GM23338 (cell line): ENCODE measurements around the gene TAF4. TPM values are rescaled to one million over a fixed set of nuclear protein-coding genes. Genes with fewer than 3 reads are reported as not detected.

Source experiments
- ATAC-seq: fragments of 200-7000 bp; cut with Tn5 transposase; 3 replicates; pipeline ENCODE4 v1.9.1; 2020
- DNase-seq: peaks from one replicate; pipeline ENCODE4 v3.0.0-alpha.2; 2015; ENCODE audit warnings: low spot score
- H2AFZ ChIP-seq: fragments of 200-600 bp; sonication (generic); 2 replicates; pipeline ENCODE4 v1.8.0; 2016; ENCODE audit warnings: antibody characterized with exemption, mild to moderate bottlenecking, moderate library complexity
- H3F3A ChIP-seq: fragments of 200-600 bp; sonication (generic); replicated peaks from 2 replicates; pipeline ENCODE4 v1.8.0; 2017; ENCODE audit warnings: antibody characterized with exemption, mixed run types, low read depth
- H3K27ac ChIP-seq: fragments of 200-600 bp; sonication (generic); 2 replicates; pipeline ENCODE4 v1.6.1; 2016; ENCODE audit warnings: low read depth
- H3K27me3 ChIP-seq: fragments of 200-600 bp; sonication (generic); 2 replicates; pipeline ENCODE4 v1.8.0; 2016; ENCODE audit warnings: mild to moderate bottlenecking, mixed run types, moderate library complexity; ENCODE audit not compliant: insufficient read depth
- H3K36me3 ChIP-seq: fragments of 200-600 bp; sonication (generic); 2 replicates; pipeline ENCODE4 v1.8.0; 2016; ENCODE audit warnings: mild to moderate bottlenecking; ENCODE audit not compliant: insufficient read depth
- H3K4me1 ChIP-seq: fragments of 200-600 bp; sonication (generic); 2 replicates; pipeline ENCODE4 v1.8.0; 2016; ENCODE audit warnings: mild to moderate bottlenecking, moderate library complexity; ENCODE audit not compliant: insufficient read depth
- H3K4me2 ChIP-seq: fragments of 200-600 bp; sonication (generic); 2 replicates; pipeline ENCODE4 v1.7.1; 2017; ENCODE audit warnings: mixed run types
- H3K4me3 ChIP-seq: fragments of 200-600 bp; sonication (generic); 2 replicates; pipeline ENCODE4 v1.6.1; 2016; ENCODE audit warnings: mixed run types
- H3K79me2 ChIP-seq: fragments of 200-600 bp; sonication (generic); replicated peaks from 2 replicates; pipeline ENCODE4 v1.8.0; 2017; ENCODE audit warnings: mild to moderate bottlenecking; ENCODE audit not compliant: insufficient read depth
- H3K9me2 ChIP-seq: fragments of 200-600 bp; sonication (generic); 2 replicates; pipeline ENCODE4 v1.8.0; 2017; ENCODE audit not compliant: insufficient read depth
- H4K20me1 ChIP-seq: fragments of 200-600 bp; sonication (generic); replicated peaks from 2 replicates; pipeline ENCODE4 v1.8.0; 2017; ENCODE audit warnings: mild to moderate bottlenecking; ENCODE audit not compliant: insufficient read depth
- H3K27ac Mint-ChIP-seq: 2 replicates; pipeline ENCODE4 v1.8.0; 2020; ENCODE audit warnings: inconsistent platforms, mild to moderate bottlenecking, moderate library complexity, mixed read lengths
- H3K27me3 Mint-ChIP-seq: 3 replicates; pipeline ENCODE4 v1.8.0; 2022; ENCODE audit warnings: low read depth, mild to moderate bottlenecking, moderate library complexity, mixed read lengths, inconsistent platforms; ENCODE audit not compliant: insufficient read depth, poor library complexity
- H3K36me3 Mint-ChIP-seq: 3 replicates; pipeline ENCODE4 v1.8.0; 2021; ENCODE audit warnings: low read depth, mild to moderate bottlenecking, inconsistent platforms, moderate library complexity, mixed read lengths
- H3K4me1 Mint-ChIP-seq: 3 replicates; pipeline ENCODE4 v1.8.0; 2020; ENCODE audit warnings: mild to moderate bottlenecking, inconsistent platforms, mixed read lengths
- H3K4me3 Mint-ChIP-seq: 3 replicates; pipeline ENCODE4 v1.8.0; 2021; ENCODE audit warnings: moderate library complexity, mild to moderate bottlenecking, inconsistent platforms, mixed read lengths
- H3K9me3 Mint-ChIP-seq: 3 replicates; pipeline ENCODE4 v1.8.0; 2020; ENCODE audit warnings: moderate library complexity, mild to moderate bottlenecking, inconsistent platforms, mixed read lengths
- EZH2phosphoT487 ChIP-seq: fragments of 200-600 bp; sonication (generic); IDR thresholded peaks from one replicate; pipeline ENCODE4 v1.8.1; 2018; ENCODE audit warnings: antibody characterized with exemption; ENCODE audit not compliant: unreplicated experiment
- POLR2AphosphoS5 ChIP-seq: IDR thresholded peaks from 2 replicates; pipeline ENCODE4 v1.6.1; 2016; ENCODE audit warnings: antibody characterized with exemption, low read depth
- STAT1 ChIP-seq: IDR thresholded peaks from one replicate; pipeline ENCODE4 v1.6.1; 2016; ENCODE audit warnings: antibody characterized with exemption; ENCODE audit not compliant: unreplicated experiment
- ZNF331 ChIP-seq: fragments of 250-450 bp; sonication (Bioruptor Pico); IDR thresholded peaks from 2 replicates; pipeline ENCODE4 v1.5.0; 2020; ENCODE audit warnings: low read depth, mild to moderate bottlenecking, moderate library complexity
- ZNF462 ChIP-seq: fragments of 250-450 bp; sonication (Bioruptor Pico); IDR thresholded peaks from 2 replicates; pipeline ENCODE4 v1.5.0; 2020; ENCODE audit warnings: mild to moderate bottlenecking, moderate library complexity
- polyA plus RNA-seq: library from polyadenylated mRNA; unstranded; fragments of >200 nt; fragmentation: Nextera tagmentation; extraction: Ambion mirVana; gene quantifications from 2 replicates; pipeline ENCODE4 v1.2.1, GENCODE V29; 2016
- total RNA-seq: library from RNA; depleted of rRNA; stranded (reverse); fragments of >200 nt; shearing (Covaris generic); gene quantifications from 2 replicates; pipeline ENCODE4 v1.2.3, GENCODE V29; 2014
- TF ChIP-seq, protein P1 (sequence below), 2 experiments: fragments of 200-600 bp in 1 of 2; sonication (generic) in 1 of 2; conservative IDR thresholded peaks; 2 replicates each; pipeline versions ENCODE4 v1.5.1 to v1.6.1; 2016 to 2017; ENCODE audit warnings: antibody characterized with exemption in 2 of 2, low read depth in 2 of 2, mild to moderate bottlenecking in 2 of 2, moderate library complexity in 1 of 2
- TF ChIP-seq, protein P2 (sequence below): IDR thresholded peaks from one replicate; pipeline ENCODE4 v1.6.1; 2018; ENCODE audit warnings: antibody characterized with exemption; ENCODE audit not compliant: unreplicated experiment

TAF4 gene
- total and polyA plus RNA-seq, 2 experiments from 2014 or later: 7.2 to 60.0 TPM

- TF ChIP-seq, protein P1, sequence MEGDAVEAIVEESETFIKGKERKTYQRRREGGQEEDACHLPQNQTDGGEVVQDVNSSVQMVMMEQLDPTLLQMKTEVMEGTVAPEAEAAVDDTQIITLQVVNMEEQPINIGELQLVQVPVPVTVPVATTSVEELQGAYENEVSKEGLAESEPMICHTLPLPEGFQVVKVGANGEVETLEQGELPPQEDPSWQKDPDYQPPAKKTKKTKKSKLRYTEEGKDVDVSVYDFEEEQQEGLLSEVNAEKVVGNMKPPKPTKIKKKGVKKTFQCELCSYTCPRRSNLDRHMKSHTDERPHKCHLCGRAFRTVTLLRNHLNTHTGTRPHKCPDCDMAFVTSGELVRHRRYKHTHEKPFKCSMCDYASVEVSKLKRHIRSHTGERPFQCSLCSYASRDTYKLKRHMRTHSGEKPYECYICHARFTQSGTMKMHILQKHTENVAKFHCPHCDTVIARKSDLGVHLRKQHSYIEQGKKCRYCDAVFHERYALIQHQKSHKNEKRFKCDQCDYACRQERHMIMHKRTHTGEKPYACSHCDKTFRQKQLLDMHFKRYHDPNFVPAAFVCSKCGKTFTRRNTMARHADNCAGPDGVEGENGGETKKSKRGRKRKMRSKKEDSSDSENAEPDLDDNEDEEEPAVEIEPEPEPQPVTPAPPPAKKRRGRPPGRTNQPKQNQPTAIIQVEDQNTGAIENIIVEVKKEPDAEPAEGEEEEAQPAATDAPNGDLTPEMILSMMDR (conservative IDR thresholded peaks at IDR 0.05; ENCODE audit: low read depth in 2 of 2): no peak
- no peak for TF ChIP-seq POLR2AphosphoS5
- TF ChIP-seq, protein P2, sequence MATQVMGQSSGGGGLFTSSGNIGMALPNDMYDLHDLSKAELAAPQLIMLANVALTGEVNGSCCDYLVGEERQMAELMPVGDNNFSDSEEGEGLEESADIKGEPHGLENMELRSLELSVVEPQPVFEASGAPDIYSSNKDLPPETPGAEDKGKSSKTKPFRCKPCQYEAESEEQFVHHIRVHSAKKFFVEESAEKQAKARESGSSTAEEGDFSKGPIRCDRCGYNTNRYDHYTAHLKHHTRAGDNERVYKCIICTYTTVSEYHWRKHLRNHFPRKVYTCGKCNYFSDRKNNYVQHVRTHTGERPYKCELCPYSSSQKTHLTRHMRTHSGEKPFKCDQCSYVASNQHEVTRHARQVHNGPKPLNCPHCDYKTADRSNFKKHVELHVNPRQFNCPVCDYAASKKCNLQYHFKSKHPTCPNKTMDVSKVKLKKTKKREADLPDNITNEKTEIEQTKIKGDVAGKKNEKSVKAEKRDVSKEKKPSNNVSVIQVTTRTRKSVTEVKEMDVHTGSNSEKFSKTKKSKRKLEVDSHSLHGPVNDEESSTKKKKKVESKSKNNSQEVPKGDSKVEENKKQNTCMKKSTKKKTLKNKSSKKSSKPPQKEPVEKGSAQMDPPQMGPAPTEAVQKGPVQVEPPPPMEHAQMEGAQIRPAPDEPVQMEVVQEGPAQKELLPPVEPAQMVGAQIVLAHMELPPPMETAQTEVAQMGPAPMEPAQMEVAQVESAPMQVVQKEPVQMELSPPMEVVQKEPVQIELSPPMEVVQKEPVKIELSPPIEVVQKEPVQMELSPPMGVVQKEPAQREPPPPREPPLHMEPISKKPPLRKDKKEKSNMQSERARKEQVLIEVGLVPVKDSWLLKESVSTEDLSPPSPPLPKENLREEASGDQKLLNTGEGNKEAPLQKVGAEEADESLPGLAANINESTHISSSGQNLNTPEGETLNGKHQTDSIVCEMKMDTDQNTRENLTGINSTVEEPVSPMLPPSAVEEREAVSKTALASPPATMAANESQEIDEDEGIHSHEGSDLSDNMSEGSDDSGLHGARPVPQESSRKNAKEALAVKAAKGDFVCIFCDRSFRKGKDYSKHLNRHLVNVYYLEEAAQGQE: no peak
Measured at GRCh38 chr20:61937963-61938838, 127.5 kb downstream of the TAF4 start (continued).

GRCh38 chr20:61937146-61937962, 128.3 kb downstream of the TAF4 start:
- Mint-ChIP-seq H3K36me3 (no peaks in the 10 kb centered on the region; the same call in 2 of the 3 replicates), H3K9me3 (no peaks in the 10 kb centered on the region), H3K4me1 (peaks cover 27% of the 10 kb centered on the region), H3K4me3 (no peak overlapping the region), H3K27me3 (peaks cover 12% of the 10 kb centered on the region), H3K27ac (no peak overlapping the region)
- Histone ChIP-seq H3K79me2 (no peaks in the 10 kb centered on the region), H3K4me1 (no peaks in the 10 kb centered on the region), H3K9me2 (no peaks in the 10 kb centered on the region), H3K27ac (no peak overlapping the region), H3K27me3 (no peaks in the 10 kb centered on the region), H4K20me1 (no peaks in the 10 kb centered on the region), H3K36me3 (no peaks in the 10 kb centered on the region), H3F3A (no peaks in the 10 kb centered on the region), H3K4me3 (no peak overlapping the region), H2AFZ (no peak overlapping the region), H3K4me2 (no peak overlapping the region)
- no peak for ATAC-seq
- no peak for DNase-seq
- TF ChIP-seq EZH2phosphoT487 (no peak), STAT1 (no peak), ZNF462 (CRISPR knock-in tag) (no peak), ZNF331 (CRISPR knock-in tag) (no peak)
- TF ChIP-seq, protein P1 (conservative IDR thresholded peaks at IDR 0.05; ENCODE audit: low read depth in 2 of 2): no peak
